Vagina (tissue), 2 donors: Measurements from ENCODE around the gene NCOA4. TPM values are rescaled to one million over a fixed set of nuclear protein-coding genes. Genes with fewer than 3 reads are reported as not detected.
"Not testable (repeated sequence)": the region's sequence is repeated elsewhere in the genome, so short reads cannot be mapped to it uniquely, and the experiment has no call there.

Experiments used
- DNase-seq, 2 donors: peaks; one replicate each; pipeline ENCODE4 v3.0.0-alpha.2; 2017; ENCODE audit errors: extremely low spot score in 2 of 2
- H3K27ac ChIP-seq: fragments of 200-600 bp; sonication (generic); one replicate; pipeline ENCODE4 v1.5.1; 2019
- H3K27me3 ChIP-seq: fragments of 200-600 bp; sonication (generic); one replicate; pipeline ENCODE4 v1.5.1; 2019
- H3K36me3 ChIP-seq, 2 donors: fragments of 200-600 bp; sonication (generic); one replicate each; pipeline ENCODE4 v1.5.1; 2017 to 2019
- H3K4me1 ChIP-seq: fragments of 200-600 bp; sonication (generic); one replicate; pipeline ENCODE4 v1.5.1; 2019
- H3K4me3 ChIP-seq, 2 donors: fragments of 200-600 bp; sonication (generic); 1 replicate in 1 of 2; 2 replicates in 1 of 2; pipeline ENCODE4 v1.5.1; 2016 to 2019
- H3K9me3 ChIP-seq: fragments of 200-600 bp; sonication (generic); one replicate; pipeline ENCODE4 v1.5.1; 2019
- POLR2A ChIP-seq, 2 donors: fragments of 450-650 bp; IDR thresholded peaks; one replicate each; pipeline ENCODE4 v1.6.1; 2017; ENCODE audit warnings: antibody characterized with exemption in 2 of 2, mild to moderate bottlenecking in 2 of 2, moderate library complexity in 2 of 2
- POLR2AphosphoS5 ChIP-seq, 2 donors: sonication (generic); formaldehyde crosslinking; IDR thresholded peaks; one replicate each; pipeline ENCODE4 v1.9.0; 2017; ENCODE audit warnings: antibody characterized with exemption in 2 of 2, mild to moderate bottlenecking in 2 of 2, low read depth in 1 of 2; ENCODE audit not compliant: insufficient read depth in 1 of 2
- intact Hi-C: fragments of 100-400 bp; cut with DNase I; formaldehyde crosslinking; loops from one replicate; pipeline ENCODE4 v1.15.1; 2023
- total RNA-seq: library from RNA; depleted of rRNA; stranded (reverse); fragments of >200 nt; gene quantifications from one replicate; pipeline ENCODE4 v1.2.3, GENCODE V29; 2016
- TF ChIP-seq, protein P1 (sequence below), 3 experiments: fragments of 450-650 bp in 2 of 3; fragments of 200-600 bp in 1 of 3; sonication (generic) in 1 of 3; IDR thresholded peaks; one replicate each; pipeline ENCODE4 v1.5.1; 2017 to 2019; ENCODE audit warnings: antibody characterized with exemption in 3 of 3, mild to moderate bottlenecking in 2 of 3, moderate library complexity in 2 of 3

The NCOA4 gene
- total RNA-seq, 1 donor from 2014 or later: 110 TPM

DNA sequence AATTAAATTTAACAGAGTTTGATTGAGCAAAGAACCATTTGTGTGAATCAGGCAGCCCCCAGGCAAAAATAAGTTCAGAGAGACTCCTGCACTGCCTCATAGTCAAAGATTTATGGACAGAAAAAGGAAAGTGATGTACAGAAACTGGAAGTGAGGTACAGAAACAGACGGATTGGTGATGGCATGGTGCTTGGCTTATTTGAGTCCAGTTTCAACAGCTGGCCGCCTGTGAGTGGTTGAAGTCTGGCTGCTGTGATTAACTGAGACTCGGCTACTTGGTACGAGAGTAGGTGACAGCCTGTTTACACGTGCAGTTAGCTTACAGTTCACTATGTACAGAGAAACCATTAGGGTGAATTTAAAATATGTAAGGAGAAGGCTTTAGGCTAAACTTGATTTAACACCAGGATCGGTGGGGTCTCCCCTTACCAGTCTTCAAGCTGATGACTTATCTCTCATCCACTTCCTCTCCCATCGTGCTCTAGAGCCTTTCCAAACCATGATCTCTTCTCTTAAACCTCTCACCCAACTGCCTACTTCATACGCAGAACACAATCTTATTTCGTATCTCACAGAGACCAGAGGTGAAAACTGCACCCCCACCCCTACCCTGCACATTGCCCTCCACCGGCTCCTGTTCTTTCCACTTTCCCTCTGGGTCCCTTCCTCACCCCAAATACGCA lies 20.7 kb upstream of the NCOA4 start:
- Histone ChIP-seq H3K36me3 (no peaks in the 10 kb centered on the region), H3K4me1 (no peaks in the 10 kb centered on the region), H3K27ac (no peak overlapping the region), H3K9me3 (no peaks in the 10 kb centered on the region), H3K27me3 (no peaks in the 10 kb centered on the region), H3K4me3 (no peak overlapping the region)
- DNase-seq: no peak
- TF ChIP-seq, protein P1, sequence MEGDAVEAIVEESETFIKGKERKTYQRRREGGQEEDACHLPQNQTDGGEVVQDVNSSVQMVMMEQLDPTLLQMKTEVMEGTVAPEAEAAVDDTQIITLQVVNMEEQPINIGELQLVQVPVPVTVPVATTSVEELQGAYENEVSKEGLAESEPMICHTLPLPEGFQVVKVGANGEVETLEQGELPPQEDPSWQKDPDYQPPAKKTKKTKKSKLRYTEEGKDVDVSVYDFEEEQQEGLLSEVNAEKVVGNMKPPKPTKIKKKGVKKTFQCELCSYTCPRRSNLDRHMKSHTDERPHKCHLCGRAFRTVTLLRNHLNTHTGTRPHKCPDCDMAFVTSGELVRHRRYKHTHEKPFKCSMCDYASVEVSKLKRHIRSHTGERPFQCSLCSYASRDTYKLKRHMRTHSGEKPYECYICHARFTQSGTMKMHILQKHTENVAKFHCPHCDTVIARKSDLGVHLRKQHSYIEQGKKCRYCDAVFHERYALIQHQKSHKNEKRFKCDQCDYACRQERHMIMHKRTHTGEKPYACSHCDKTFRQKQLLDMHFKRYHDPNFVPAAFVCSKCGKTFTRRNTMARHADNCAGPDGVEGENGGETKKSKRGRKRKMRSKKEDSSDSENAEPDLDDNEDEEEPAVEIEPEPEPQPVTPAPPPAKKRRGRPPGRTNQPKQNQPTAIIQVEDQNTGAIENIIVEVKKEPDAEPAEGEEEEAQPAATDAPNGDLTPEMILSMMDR (IDR thresholded peaks at IDR 0.05): no peak
- no peak for TF ChIP-seq POLR2A (IDR thresholded peaks at IDR 0.05)
- no peak for TF ChIP-seq POLR2AphosphoS5 (IDR thresholded peaks at IDR 0.05; ENCODE audit: insufficient read depth in 1 of 2, low read depth in 1 of 2)
- intact Hi-C loops: no loop called here

DNA sequence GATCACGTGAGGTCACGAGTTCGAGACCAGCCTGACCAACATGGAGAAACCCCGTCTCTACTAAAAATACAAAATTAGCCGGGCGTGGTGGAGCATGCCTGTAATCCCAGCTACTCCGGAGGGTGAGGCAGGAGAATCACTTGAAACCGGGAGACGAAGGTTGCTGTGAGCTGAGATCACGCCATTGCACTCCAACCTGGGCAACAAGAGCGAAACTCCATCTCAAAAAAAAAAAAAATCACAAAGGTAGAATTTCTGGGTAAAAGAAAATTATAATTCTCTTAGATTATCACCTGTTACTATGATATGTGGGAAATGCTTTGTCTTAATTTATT lies 19.0 kb upstream of the NCOA4 start:
- H3K27me3 ChIP-seq, H3K27ac ChIP-seq, H3K36me3 ChIP-seq, H3K4me3 ChIP-seq, DNase-seq, H3K9me3 ChIP-seq, H3K4me1 ChIP-seq, intact Hi-C loops: not testable (repeated sequence)

DNA sequence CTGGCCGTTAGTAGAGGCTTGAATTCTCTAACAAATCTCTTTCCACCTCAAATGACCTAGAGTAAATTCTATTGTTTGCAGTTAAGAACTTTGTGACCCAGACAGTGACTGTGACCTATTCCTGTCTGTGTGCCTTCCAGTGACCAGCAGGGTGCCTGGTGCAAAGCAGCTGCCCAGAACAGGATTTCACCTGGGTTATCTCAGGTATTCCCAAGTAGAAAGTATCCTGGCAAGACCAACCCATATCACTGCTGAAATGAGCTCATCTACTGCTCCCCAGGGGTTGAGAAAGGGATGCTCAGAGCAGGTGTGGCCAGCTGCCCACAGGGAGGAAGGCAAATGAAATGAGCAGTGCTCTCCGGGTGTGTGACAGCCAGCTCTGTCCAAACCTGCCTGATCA lies 17.7 kb upstream of the NCOA4 start:
- H3K4me1 ChIP-seq: no peaks in the 10 kb centered on the region

DNA sequence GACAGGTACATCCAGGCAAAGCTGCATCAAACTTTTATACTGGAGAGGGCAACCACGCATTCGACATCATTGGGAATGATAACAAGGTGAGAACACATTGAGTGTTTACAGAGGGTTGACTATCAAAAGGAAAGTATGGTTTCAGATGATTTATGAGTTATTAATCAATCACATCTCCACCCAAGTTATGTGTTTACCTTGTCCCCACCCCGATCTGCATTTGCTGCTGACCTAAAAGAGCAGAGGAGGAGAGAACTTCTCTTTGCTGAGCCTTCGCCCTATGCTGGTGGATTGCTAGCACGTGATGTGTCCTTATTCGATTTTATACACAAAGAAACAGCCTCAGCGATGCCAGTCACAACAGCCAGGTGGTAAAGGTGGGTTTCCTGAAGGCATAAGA lies 15.8 kb upstream of the NCOA4 start, which contains the start of gene MSMB:
Gene MSMB (minus strand): TSS at position 9 of the 400 bp plus-strand sequence. CDS start 32 bp downstream, outside the sequence.
- DNase-seq: no peak
- Histone ChIP-seq H3K27me3 (no peaks in the 10 kb centered on the region), H3K4me1 (no peaks in the 10 kb centered on the region), H3K4me3 (no peak within 1 kb of the TSS), H3K9me3 (no peaks in the 10 kb centered on the region), H3K36me3 (no peaks in the 10 kb centered on the region), H3K27ac (no peak within 1 kb of the TSS)
- intact Hi-C loops: no loop called here
- TF ChIP-seq POLR2A (IDR thresholded peaks at IDR 0.05): no peak
- TF ChIP-seq, protein P1 (IDR thresholded peaks at IDR 0.05): no peak
- no peak for TF ChIP-seq POLR2AphosphoS5 (IDR thresholded peaks at IDR 0.05; ENCODE audit: insufficient read depth in 1 of 2, low read depth in 1 of 2)

More for the DNA sequence above, 17.7 kb upstream of the NCOA4 start:
- Histone ChIP-seq H3K27ac (no peak overlapping the region), H3K27me3 (no peaks in the 10 kb centered on the region), H3K9me3 (no peaks in the 10 kb centered on the region), H3K4me3 (no peak overlapping the region), H3K36me3 (no peaks in the 10 kb centered on the region)
- DNase-seq: no peak
- intact Hi-C loops: no loop called here
- TF ChIP-seq POLR2A (IDR thresholded peaks at IDR 0.05): no peak
- no peak for TF ChIP-seq POLR2AphosphoS5 (IDR thresholded peaks at IDR 0.05; ENCODE audit: insufficient read depth in 1 of 2, low read depth in 1 of 2)
- TF ChIP-seq, protein P1 (IDR thresholded peaks at IDR 0.05): no peak

DNA sequence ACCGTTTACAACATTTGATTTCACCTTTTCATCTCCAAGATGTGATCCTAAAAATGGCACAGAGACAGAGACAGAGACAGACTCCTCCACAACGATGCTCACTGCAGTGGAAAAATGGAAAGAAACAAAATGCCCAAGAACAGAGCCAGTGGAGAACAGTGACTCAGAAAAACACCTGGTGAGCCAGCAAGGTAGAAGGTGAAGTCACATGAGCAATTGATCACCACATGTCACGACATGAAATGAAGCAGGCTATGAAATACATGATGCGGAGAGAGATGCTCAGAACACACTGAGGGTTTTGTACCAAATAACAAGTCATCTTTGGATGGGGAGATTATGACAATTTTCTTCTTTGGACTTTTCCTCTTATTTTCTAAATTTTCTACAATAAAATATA lies 12.1 kb upstream of the NCOA4 start:
- H3K27me3 ChIP-seq: no peaks in the 10 kb centered on the region
- H3K4me3 ChIP-seq: no peak overlapping the region
- H3K4me1 ChIP-seq: no peaks in the 10 kb centered on the region
- H3K27ac ChIP-seq: no peak overlapping the region
- no peak for DNase-seq
- H3K36me3 ChIP-seq: no peaks in the 10 kb centered on the region
- H3K9me3 ChIP-seq: no peaks in the 10 kb centered on the region
- intact Hi-C loops: no loop called here
- no peak for TF ChIP-seq POLR2A (IDR thresholded peaks at IDR 0.05)
- TF ChIP-seq, protein P1 (IDR thresholded peaks at IDR 0.05): no peak
- no peak for TF ChIP-seq POLR2AphosphoS5 (IDR thresholded peaks at IDR 0.05; ENCODE audit: insufficient read depth in 1 of 2, low read depth in 1 of 2)
